PFSK-1 (cell line): ENCODE data around the gene ATG16L1.

Source experiments
- FOXP2 ChIP-seq: optimal IDR thresholded peaks from 2 replicates; pipeline ENCODE3; 2011; ENCODE audit warnings: borderline replicate concordance, control low read depth, inconsistent platforms; ENCODE audit not compliant: insufficient read depth; ENCODE audit errors: extremely low read length, extremely low read depth
- POLR2AphosphoS5 ChIP-seq: IDR thresholded peaks from 2 replicates; pipeline ENCODE4 v1.6.1; 2012; ENCODE audit warnings: low read depth, mild to moderate bottlenecking, control low read depth, low read length, moderate library complexity
- REST ChIP-seq, 2 experiments: IDR thresholded peaks; 2 replicates each; pipeline versions ENCODE4 v1.6.1 to v1.8.0; 2011 to 2012; ENCODE audit warnings: low read depth in 2 of 2, low read length in 2 of 2, control low read depth in 1 of 2, inconsistent platforms in 1 of 2, mild to moderate bottlenecking in 1 of 2, moderate library complexity in 1 of 2; ENCODE audit not compliant: insufficient read depth in 1 of 2
- SIN3A ChIP-seq: IDR thresholded peaks from 2 replicates; pipeline ENCODE4 v1.6.1; 2012; ENCODE audit warnings: mild to moderate bottlenecking, low read length, moderate library complexity, borderline replicate concordance; ENCODE audit not compliant: insufficient read depth
- TAF1 ChIP-seq: IDR thresholded peaks from 2 replicates; pipeline ENCODE4 v1.6.1; 2012; ENCODE audit warnings: low read length, control low read depth, borderline replicate concordance; ENCODE audit not compliant: insufficient read depth

- TF ChIP-seq REST (IDR thresholded peaks at IDR 0.05; ENCODE audit: insufficient read depth in 1 of 2, low read depth in 2 of 2, low read length in 2 of 2) = no peak
- no peak for TF ChIP-seq SIN3A
- no peak for TF ChIP-seq POLR2AphosphoS5
- TF ChIP-seq TAF1 = no peak
- no peak for TF ChIP-seq FOXP2
Observed at GRCh38 chr2:233240897-233241296, 10.6 kb upstream of the ATG16L1 start.
